ENCODE results near the gene LMO1. TPM values are rescaled to one million over a fixed set of nuclear protein-coding genes. Genes with fewer than 3 reads are reported as not detected.

LMO1 gene
- total RNA-seq, 1 donor from 2014 or later: 1.8 TPM

GRCh38 chr11:8252946-8253345 lies 10.7 kb downstream of the LMO1 start:
- Mint-ChIP-seq H3K36me3 (ENCODE audit: low read depth) (no peaks in the 10 kb centered on the region), H3K9me3 (no peaks in the 10 kb centered on the region), H3K27ac (ENCODE audit: unreplicated experiment) (no peak overlapping the region), H3K4me1 (peaks cover 4% of the 10 kb centered on the region), H3K27me3 (ENCODE audit: low read depth) (no peaks in the 10 kb centered on the region), H3K4me3 (no peak overlapping the region)
- TF ChIP-seq CTCF (conservative IDR thresholded peaks at IDR 0.05): no peak
- DNase-seq (ENCODE audit: low read depth, low spot score): no peak

GRCh38 chr11:8252388-8252787 lies 11.3 kb downstream of the LMO1 start:
- Mint-ChIP-seq H3K4me1 (peaks cover 4% of the 10 kb centered on the region), H3K4me3 (no peak overlapping the region), H3K27me3 (ENCODE audit: low read depth) (no peaks in the 10 kb centered on the region), H3K27ac (ENCODE audit: unreplicated experiment) (peak overlapping the region; percentile 84), H3K36me3 (ENCODE audit: low read depth) (no peaks in the 10 kb centered on the region), H3K9me3 (no peaks in the 10 kb centered on the region)
- DNase-seq (ENCODE audit: low read depth, low spot score): no peak
- TF ChIP-seq CTCF (conservative IDR thresholded peaks at IDR 0.05): no peak

- no peaks in the 10 kb centered on the region for H3K27me3 Mint-ChIP-seq (ENCODE audit: low read depth)
- H3K4me1 Mint-ChIP-seq: peaks cover 4% of the 10 kb centered on the region
- no peaks in the 10 kb centered on the region for H3K9me3 Mint-ChIP-seq
- no peak for DNase-seq (ENCODE audit: low read depth, low spot score)
- H3K4me3 Mint-ChIP-seq: no peak overlapping the region
- no peak overlapping the region for H3K27ac Mint-ChIP-seq (ENCODE audit: unreplicated experiment)
- no peaks in the 10 kb centered on the region for H3K36me3 Mint-ChIP-seq (ENCODE audit: low read depth)
- TF ChIP-seq CTCF (conservative IDR thresholded peaks at IDR 0.05): no peak
Observed at GRCh38 chr11:8251616-8252295, 11.9 kb downstream of the LMO1 start.

- Mint-ChIP-seq H3K36me3 (ENCODE audit: low read depth) (no peaks in the 10 kb centered on the region), H3K27me3 (ENCODE audit: low read depth) (no peaks in the 10 kb centered on the region)
- DNase-seq (ENCODE audit: low read depth, low spot score): no peak
Observed at GRCh38 chr11:8250981-8251615, 12.6 kb downstream of the LMO1 start.

GRCh38 chr11:8250434-8250833 lies 13.2 kb downstream of the LMO1 start:
- no peak overlapping the region for H3K27ac Mint-ChIP-seq (ENCODE audit: unreplicated experiment)
- H3K9me3 Mint-ChIP-seq: no peaks in the 10 kb centered on the region
- TF ChIP-seq CTCF (conservative IDR thresholded peaks at IDR 0.05): no peak
- peaks cover 4% of the 10 kb centered on the region for H3K4me1 Mint-ChIP-seq
- H3K4me3 Mint-ChIP-seq: no peak overlapping the region
- no peaks in the 10 kb centered on the region for H3K27me3 Mint-ChIP-seq (ENCODE audit: low read depth)
- DNase-seq (ENCODE audit: low read depth, low spot score): no peak
- no peaks in the 10 kb centered on the region for H3K36me3 Mint-ChIP-seq (ENCODE audit: low read depth)

More at GRCh38 chr11:8250981-8251615, 12.6 kb downstream of the LMO1 start:
- Mint-ChIP-seq H3K9me3 (no peaks in the 10 kb centered on the region), H3K4me3 (no peak overlapping the region), H3K4me1 (peaks cover 4% of the 10 kb centered on the region), H3K27ac (ENCODE audit: unreplicated experiment) (no peak overlapping the region)
- TF ChIP-seq CTCF (conservative IDR thresholded peaks at IDR 0.05): no peak

Data from neural crest cell (in vitro differentiated cells).